IMR-90 (cell line): ENCODE measurements around the gene CNP. TPM values are rescaled to one million over a fixed set of nuclear protein-coding genes. Genes with fewer than 3 reads are reported as not detected.
A peak's percentile ranks its signal among the peaks of the same experiment; 100 is the strongest.

Experiments
- ATAC-seq: fragments of 200-7000 bp; cut with Tn5 transposase; 2 replicates; pipeline ENCODE4 v1.9.1; 2020; ENCODE audit warnings: low read depth, mild to moderate bottlenecking, moderate library complexity
- Bru-seq: library from RNA; stranded (reverse); fragments of 400-500 nt; gene quantifications from one replicate; lab custom pipeline; 2021; lab: Mats Ljungman, UMichigan
- BruChase-seq, 2 experiments: library from RNA; stranded (reverse); fragments of 400-500 nt; gene quantifications; one replicate each; lab custom pipeline; 2021; lab: Mats Ljungman, UMichigan
- BruUV-seq: library from RNA; stranded (reverse); fragments of 400-500 nt; replicated peaks from 2 replicates; lab custom pipeline; 2021; lab: Mats Ljungman, UMichigan
- CTCF ChIA-PET: fragments of 300-600 bp; formaldehyde crosslinking; extraction: SDS; loops from one replicate; lab custom pipeline; 2021; ENCODE audit warnings: antibody characterized with exemption; lab: Yijun Ruan, JAX
- POLR2A ChIA-PET: fragments of 300-600 bp; sonication (Branson Sonifier 250); formaldehyde crosslinking; loops from one replicate; lab custom pipeline; 2022; ENCODE audit warnings: antibody characterized with exemption; ENCODE audit not compliant: unreplicated experiment; lab: Charles Lee
- DNase-seq: peaks from one replicate; pipeline ENCODE4 v3.0.0; 2013
- H2AFZ ChIP-seq: replicated peaks from 2 replicates; pipeline ENCODE3; 2013; ENCODE audit warnings: low read length, mild to moderate bottlenecking; ENCODE audit not compliant: poor library complexity
- H2AK5ac ChIP-seq: 2 replicates; pipeline ENCODE4 v1.6.1; 2013; ENCODE audit warnings: low read depth, low read length, inconsistent platforms
- H2AK9ac ChIP-seq: replicated peaks from 2 replicates; pipeline ENCODE3; 2013; ENCODE audit warnings: mild to moderate bottlenecking, low read depth, low read length, moderate library complexity; ENCODE audit not compliant: poor library complexity
- H2BK120ac ChIP-seq: 2 replicates; pipeline ENCODE4 v1.6.1; 2013; ENCODE audit warnings: low read depth, low read length, inconsistent platforms
- H2BK15ac ChIP-seq: 3 replicates; pipeline ENCODE4 v1.6.1; 2013; ENCODE audit warnings: low read depth, low read length, inconsistent platforms
- H2BK20ac ChIP-seq: 2 replicates; pipeline ENCODE4 v1.6.1; 2013; ENCODE audit warnings: low read depth, mild to moderate bottlenecking, inconsistent platforms, low read length, moderate library complexity
- H2BK5ac ChIP-seq: 2 replicates; pipeline ENCODE4 v1.6.1; 2013; ENCODE audit warnings: mild to moderate bottlenecking, low read depth, low read length, inconsistent platforms; ENCODE audit not compliant: poor library complexity, severe bottlenecking
- H3K14ac ChIP-seq: replicated peaks from 2 replicates; pipeline ENCODE4 v1.6.1; 2013; ENCODE audit warnings: low read depth, low read length, inconsistent platforms
- H3K18ac ChIP-seq: 2 replicates; pipeline ENCODE4 v1.6.1; 2013; ENCODE audit warnings: low read depth, low read length, control low read depth
- H3K23ac ChIP-seq: 2 replicates; pipeline ENCODE4 v1.6.1; 2013; ENCODE audit warnings: low read depth, low read length, inconsistent platforms
- H3K27ac ChIP-seq: 2 replicates; pipeline ENCODE4 v1.5.1; 2013; ENCODE audit warnings: mild to moderate bottlenecking, control low read depth, low read length; ENCODE audit not compliant: insufficient read depth
- H3K27me3 ChIP-seq: 2 replicates; pipeline ENCODE4 v1.6.1; 2013; ENCODE audit warnings: low read length; ENCODE audit not compliant: control insufficient read depth, insufficient read depth
- H3K36me3 ChIP-seq: 2 replicates; pipeline ENCODE4 v1.6.1; 2013; ENCODE audit warnings: low read length, mixed read lengths; ENCODE audit not compliant: control insufficient read depth, insufficient read depth
- H3K4ac ChIP-seq: 2 replicates; pipeline ENCODE4 v1.6.1; 2013; ENCODE audit warnings: low read depth, low read length, inconsistent platforms
- H3K4me1 ChIP-seq: 2 replicates; pipeline ENCODE4 v1.6.1; 2013; ENCODE audit warnings: low read length, mixed read lengths; ENCODE audit not compliant: control insufficient read depth, insufficient read depth
- H3K4me2 ChIP-seq: 2 replicates; pipeline ENCODE4 v1.6.1; 2013; ENCODE audit warnings: low read depth, mild to moderate bottlenecking, control low read depth, low read length, moderate library complexity
- H3K4me3 ChIP-seq: 2 replicates; pipeline ENCODE4 v1.5.1; 2013; ENCODE audit warnings: low read depth, mild to moderate bottlenecking, control low read depth, low read length, moderate library complexity; ENCODE audit not compliant: insufficient read depth
- H3K56ac ChIP-seq: 2 replicates; pipeline ENCODE4 v1.6.1; 2013; ENCODE audit warnings: low read length, inconsistent platforms; ENCODE audit not compliant: insufficient read depth; ENCODE audit errors: extremely low read depth
- H3K79me1 ChIP-seq, 2 experiments: 2 replicates each; pipeline ENCODE4 v1.6.1; 2013; ENCODE audit warnings: low read length in 2 of 2, inconsistent platforms in 1 of 2, low read depth in 1 of 2
- H3K9ac ChIP-seq: 2 replicates; pipeline ENCODE4 v1.6.1; 2013; ENCODE audit warnings: low read depth, low read length, control low read depth
- H3K9me1 ChIP-seq: 2 replicates; pipeline ENCODE4 v1.6.1; 2013; ENCODE audit warnings: low read length, inconsistent platforms; ENCODE audit not compliant: insufficient read depth
- H3K9me3 ChIP-seq: 2 replicates; pipeline ENCODE4 v1.6.1; 2013; ENCODE audit warnings: low read length; ENCODE audit not compliant: control insufficient read depth, insufficient read depth
- H4K20me1 ChIP-seq: 2 replicates; pipeline ENCODE4 v1.6.1; 2013; ENCODE audit warnings: low read length, inconsistent platforms; ENCODE audit not compliant: insufficient read depth
- H4K5ac ChIP-seq: 2 replicates; pipeline ENCODE4 v1.6.1; 2013; ENCODE audit warnings: mild to moderate bottlenecking, low read depth, low read length, control low read depth
- H4K8ac ChIP-seq, 2 experiments: 2 replicates each; pipeline ENCODE4 v1.6.1; 2013; ENCODE audit warnings: low read depth in 2 of 2, low read length in 2 of 2, control low read depth in 1 of 2, inconsistent platforms in 1 of 2
- H4K91ac ChIP-seq: 2 replicates; pipeline ENCODE4 v1.6.1; 2013; ENCODE audit warnings: low read depth, low read length, inconsistent platforms; ENCODE audit not compliant: insufficient read depth
- BHLHE40 ChIP-seq: fragments of 150-350 bp; IDR thresholded peaks from 2 replicates; pipeline ENCODE4 v1.6.1; 2016; ENCODE audit warnings: mild to moderate bottlenecking, low read depth, low read length
- MAZ ChIP-seq: IDR thresholded peaks from 2 replicates; pipeline ENCODE4 v1.6.1; 2012; ENCODE audit warnings: low read depth, mild to moderate bottlenecking, low read length, improper control_type of control experiment, moderate library complexity, borderline replicate concordance
- MXI1 ChIP-seq: IDR thresholded peaks from 2 replicates; pipeline ENCODE4 v1.6.1; 2012; ENCODE audit warnings: low read depth, mild to moderate bottlenecking, low read length, moderate library complexity, borderline replicate concordance
- POLR2A ChIP-seq: IDR thresholded peaks from 2 replicates; pipeline ENCODE4 v1.6.1; 2012; ENCODE audit warnings: mild to moderate bottlenecking, low read depth, low read length
- RFX5 ChIP-seq: IDR thresholded peaks from 2 replicates; pipeline ENCODE4 v1.8.0; 2012; ENCODE audit warnings: low read depth, mild to moderate bottlenecking, low read length, moderate library complexity
- WGBS, 2 experiments: methylation state at CpG; one replicate each; pipeline versions ENCODE4 v1.1.5 to v1.1.7; 2013; ENCODE audit warnings: missing lambda C conversion rate in 2 of 2; ENCODE audit not compliant: insufficient read length in 1 of 2; ENCODE audit errors: extremely low coverage in 2 of 2; 5-methylcytosine and 5-hydroxymethylcytosine counted together
- dilution Hi-C: fragments of 300-500 bp; cut with HindIII; formaldehyde crosslinking; loops from one replicate; pipeline ENCODE4 v1.14.3; 2018; ENCODE audit warnings: low sequenced_read_pairs; ENCODE audit not compliant: unreplicated experiment
- in situ Hi-C: fragments of 300-500 bp; cut with MboI; formaldehyde crosslinking; loops from 3 replicates; pipeline ENCODE4 v1.14.3; 2019; ENCODE audit warnings: low sequenced_read_pairs, inconsistent platforms, mixed read lengths
- intact Hi-C: fragments of 100-400 bp; cut with micrococcal nuclease; formaldehyde crosslinking; loops from 2 replicates; pipeline ENCODE4 v1.10.0; 2022
- long read RNA-seq: library from polyadenylated mRNA; unstranded; transcript quantifications from one replicate; pipeline ENCODE4 v2.0.0, GENCODE V29; 2021; ENCODE audit not compliant: unreplicated experiment
- polyA plus RNA-seq, 3 experiments: library from polyadenylated mRNA; depleted of rRNA; stranded (reverse); fragments of >200 nt; gene quantifications; 2 replicates each; pipeline ENCODE4 v1.2.3, GENCODE V29; 2012; ENCODE audit warnings: low replicate concordance in 1 of 3
- total RNA-seq: library from RNA; depleted of rRNA; stranded (reverse); fragments of >200 nt; gene quantifications from 2 replicates; pipeline ENCODE4 v1.2.3, GENCODE V29; 2012; rRNA removed
- TF ChIP-seq, protein P1 (sequence below): fragments of 150-350 bp; IDR thresholded peaks from 2 replicates; pipeline ENCODE4 v1.6.1; 2017; ENCODE audit warnings: mild to moderate bottlenecking, antibody characterized with exemption, low read length, low read depth

The CNP gene
- total RNA-seq = 45.5 and 50.3 TPM in 2 replicates
- 46.4 and 56.5 TPM in 2 replicates for polyA plus RNA-seq (2012; rRNA removed)
- polyA plus RNA-seq (2012; cell fraction: cytosol; rRNA removed) = 41.3 and 45.2 TPM in 2 replicates
- 22.1 and 29.8 TPM in 2 replicates for polyA plus RNA-seq (2012; cell fraction: nucleus; rRNA removed; ENCODE audit: low replicate concordance)
- Bru-seq, nascent RNA = percentile 68 among the genes with signal in this experiment
- percentile 90 among the genes with signal in this experiment for BruChase-seq, experiment 1, labeled RNA remaining after a 6-hour chase
- percentile 80 among the genes with signal in this experiment for BruChase-seq, experiment 2, labeled RNA remaining after a 2-hour chase
- long read RNA-seq, full-length matches to known transcripts = 100 of 131 reads
- long read RNA-seq, partial matches to known transcripts = 11 of 131 reads
- long read RNA-seq, other reads (novel, unspliced or antisense) = 20 of 131 reads

DNA sequence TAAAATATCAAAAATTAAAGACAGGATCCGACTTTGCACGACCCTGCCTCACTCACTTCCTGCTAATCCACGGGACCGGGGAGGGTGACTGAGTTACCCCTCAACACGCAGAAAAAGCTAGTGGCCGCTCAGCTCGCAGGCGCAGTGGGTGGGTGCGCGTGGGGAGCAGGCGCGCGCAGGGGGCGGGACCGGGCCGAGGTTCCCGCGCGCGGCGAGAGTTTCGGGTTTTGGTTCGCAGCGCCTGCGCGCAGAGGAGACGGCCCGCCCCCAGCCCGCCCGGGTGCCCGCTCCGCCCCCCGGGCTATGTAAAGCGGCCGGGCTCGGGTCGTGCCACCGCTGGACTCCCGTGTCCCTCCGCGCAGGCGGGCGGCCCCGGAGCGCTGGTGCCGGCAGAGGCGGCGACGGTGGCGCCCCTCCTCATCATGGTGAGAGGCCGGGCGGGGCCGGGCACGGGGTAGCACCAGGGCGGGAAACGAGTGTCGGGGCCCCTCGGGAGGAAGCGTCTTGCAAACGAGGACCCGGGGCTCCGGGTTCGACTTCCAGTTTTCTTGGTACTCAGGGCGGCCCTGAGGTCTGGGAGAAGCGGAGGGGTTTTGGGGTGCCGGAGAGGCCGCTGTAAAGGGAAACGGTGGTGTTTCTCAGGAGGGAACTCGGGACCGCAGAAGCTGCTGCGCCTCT, at the start of gene CNP:
Gene CNP (plus strand): TSS at position 333 of the 678 bp plus-strand sequence. CDS start 90 bp downstream, at position 423.
- ChIA-PET CTCF (interaction anchor here (0.8 to 1.6 kb wide), 3 partner anchors 72 to 551 kb away, joined by 3 to 7 read pairs (median 4); no protein-coding TSS in a partner anchor), POLR2A (interaction anchor here (0.6 to 1.7 kb wide), 10 partner anchors 10 to 553 kb away, joined by 3 to 19 read pairs (median 4); partner anchors contain the start of genes DNAJC7 and NKIRAS2)
- H2AK5ac ChIP-seq = peak within 1 kb of the TSS; percentile 97
- H3K14ac ChIP-seq = peak within 1 kb of the TSS; percentile 77
- peak within 1 kb of the TSS; percentile 81 for H3K27ac ChIP-seq
- WGBS, 2 experiments = 0% methylated on average over 33 of the region's 71 CpGs; no CpG with 5 or more reads in 1 of the 2 experiments
- peak within 1 kb of the TSS; percentile 52; the same call in 1 of the 3 replicates for H2BK15ac ChIP-seq
- H3K36me3 ChIP-seq = peaks cover 24% of the 10 kb centered on the region
- peak within 1 kb of the TSS; percentile 94 for H3K4me3 ChIP-seq
- peak within 1 kb of the TSS; percentile 87 for H3K56ac ChIP-seq
- DNase-seq = peak; percentile 87
- H2AFZ ChIP-seq = peak within 1 kb of the TSS; percentile 97
- H3K9me3 ChIP-seq = no peaks in the 10 kb centered on the region
- H2BK120ac ChIP-seq = peak within 1 kb of the TSS; percentile 17; the same call in 1 of the 2 replicates
- H3K9me1 ChIP-seq = peaks cover 16% of the 10 kb centered on the region
- peaks cover 11% of the 10 kb centered on the region for H3K4me1 ChIP-seq
- H4K20me1 ChIP-seq = peaks cover 19% of the 10 kb centered on the region
- peak within 1 kb of the TSS; percentile 100 for H2AK9ac ChIP-seq
- peak; percentile 91 for ATAC-seq
- in situ Hi-C loops = loop anchor here (5.0 to 10.0 kb wide), 2 partner anchors 146 to 232 kb away; partner anchors contain the start of genes DHX58 and HAP1
- H3K27me3 ChIP-seq = no peaks in the 10 kb centered on the region
- peak within 1 kb of the TSS; percentile 69 for H3K23ac ChIP-seq
- peak within 1 kb of the TSS; percentile 93 to 98 for H4K8ac ChIP-seq
- intact Hi-C loops = no loop called here
- dilution Hi-C loops = no loop called here
- peak within 1 kb of the TSS; percentile 96 for H3K4me2 ChIP-seq
- peak within 1 kb of the TSS; percentile 45 for H3K18ac ChIP-seq
- BruUV-seq = no TSS peak
- TF ChIP-seq, protein P1, sequence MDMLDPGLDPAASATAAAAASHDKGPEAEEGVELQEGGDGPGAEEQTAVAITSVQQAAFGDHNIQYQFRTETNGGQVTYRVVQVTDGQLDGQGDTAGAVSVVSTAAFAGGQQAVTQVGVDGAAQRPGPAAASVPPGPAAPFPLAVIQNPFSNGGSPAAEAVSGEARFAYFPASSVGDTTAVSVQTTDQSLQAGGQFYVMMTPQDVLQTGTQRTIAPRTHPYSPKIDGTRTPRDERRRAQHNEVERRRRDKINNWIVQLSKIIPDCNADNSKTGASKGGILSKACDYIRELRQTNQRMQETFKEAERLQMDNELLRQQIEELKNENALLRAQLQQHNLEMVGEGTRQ = no peak
- TF ChIP-seq MAZ = peak; percentile 82; the same call in 1 of the 2 replicates
- peak; percentile 64 for TF ChIP-seq MXI1
- no peak for TF ChIP-seq RFX5
- 0 out of 2 replicates have a peak, but pooled peaks have one; percentile 3 for TF ChIP-seq BHLHE40
- TF ChIP-seq POLR2A = peak; percentile 89
- H3K79me1 ChIP-seq = peaks cover 22 to 43% of the 10 kb centered on the region in 2 experiments
- H4K91ac ChIP-seq = peak within 1 kb of the TSS; percentile 85
- peak within 1 kb of the TSS; percentile 88 for H3K9ac ChIP-seq
- H2BK20ac ChIP-seq = no peak within 1 kb of the TSS
- peak within 1 kb of the TSS; percentile 89 for H3K4ac ChIP-seq
- H2BK5ac ChIP-seq = peak within 1 kb of the TSS; percentile 71
- peak within 1 kb of the TSS; percentile 89 for H4K5ac ChIP-seq
